IMR-90 (cell line): ENCODE data around the gene ITSN2. TPM values are rescaled to one million over a fixed set of nuclear protein-coding genes. Genes with fewer than 3 reads are reported as not detected.
A peak's percentile ranks its signal among the peaks of the same experiment; 100 is the strongest.

Experiments used
- ATAC-seq: fragments of 200-7000 bp; cut with Tn5 transposase; 2 replicates; pipeline ENCODE4 v1.9.1; 2020; ENCODE audit warnings: low read depth, mild to moderate bottlenecking, moderate library complexity
- BruUV-seq: library from RNA; stranded (reverse); fragments of 400-500 nt; replicated peaks from 2 replicates; lab custom pipeline; 2021; lab: Mats Ljungman, UMichigan
- CTCF ChIA-PET: fragments of 300-600 bp; formaldehyde crosslinking; extraction: SDS; loops from one replicate; lab custom pipeline; 2021; ENCODE audit warnings: antibody characterized with exemption; lab: Yijun Ruan, JAX
- POLR2A ChIA-PET: fragments of 300-600 bp; sonication (Branson Sonifier 250); formaldehyde crosslinking; loops from one replicate; lab custom pipeline; 2022; ENCODE audit warnings: antibody characterized with exemption; ENCODE audit not compliant: unreplicated experiment; lab: Charles Lee
- DNase-seq: peaks from one replicate; pipeline ENCODE4 v3.0.0; 2013
- H2AFZ ChIP-seq: replicated peaks from 2 replicates; pipeline ENCODE3; 2013; ENCODE audit warnings: low read length, mild to moderate bottlenecking; ENCODE audit not compliant: poor library complexity
- H2AK5ac ChIP-seq: 2 replicates; pipeline ENCODE4 v1.6.1; 2013; ENCODE audit warnings: low read depth, low read length, inconsistent platforms
- H2AK9ac ChIP-seq: replicated peaks from 2 replicates; pipeline ENCODE3; 2013; ENCODE audit warnings: mild to moderate bottlenecking, low read depth, low read length, moderate library complexity; ENCODE audit not compliant: poor library complexity
- H2BK120ac ChIP-seq: 2 replicates; pipeline ENCODE4 v1.6.1; 2013; ENCODE audit warnings: low read depth, low read length, inconsistent platforms
- H2BK15ac ChIP-seq: 3 replicates; pipeline ENCODE4 v1.6.1; 2013; ENCODE audit warnings: low read depth, low read length, inconsistent platforms
- H2BK20ac ChIP-seq: 2 replicates; pipeline ENCODE4 v1.6.1; 2013; ENCODE audit warnings: low read depth, mild to moderate bottlenecking, inconsistent platforms, low read length, moderate library complexity
- H2BK5ac ChIP-seq: 2 replicates; pipeline ENCODE4 v1.6.1; 2013; ENCODE audit warnings: mild to moderate bottlenecking, low read depth, low read length, inconsistent platforms; ENCODE audit not compliant: poor library complexity, severe bottlenecking
- H3K14ac ChIP-seq: replicated peaks from 2 replicates; pipeline ENCODE4 v1.6.1; 2013; ENCODE audit warnings: low read depth, low read length, inconsistent platforms
- H3K18ac ChIP-seq: 2 replicates; pipeline ENCODE4 v1.6.1; 2013; ENCODE audit warnings: low read depth, low read length, control low read depth
- H3K23ac ChIP-seq: 2 replicates; pipeline ENCODE4 v1.6.1; 2013; ENCODE audit warnings: low read depth, low read length, inconsistent platforms
- H3K27ac ChIP-seq: 2 replicates; pipeline ENCODE4 v1.5.1; 2013; ENCODE audit warnings: mild to moderate bottlenecking, control low read depth, low read length; ENCODE audit not compliant: insufficient read depth
- H3K27me3 ChIP-seq: 2 replicates; pipeline ENCODE4 v1.6.1; 2013; ENCODE audit warnings: low read length; ENCODE audit not compliant: control insufficient read depth, insufficient read depth
- H3K36me3 ChIP-seq: 2 replicates; pipeline ENCODE4 v1.6.1; 2013; ENCODE audit warnings: low read length, mixed read lengths; ENCODE audit not compliant: control insufficient read depth, insufficient read depth
- H3K4ac ChIP-seq: 2 replicates; pipeline ENCODE4 v1.6.1; 2013; ENCODE audit warnings: low read depth, low read length, inconsistent platforms
- H3K4me1 ChIP-seq: 2 replicates; pipeline ENCODE4 v1.6.1; 2013; ENCODE audit warnings: low read length, mixed read lengths; ENCODE audit not compliant: control insufficient read depth, insufficient read depth
- H3K4me2 ChIP-seq: 2 replicates; pipeline ENCODE4 v1.6.1; 2013; ENCODE audit warnings: low read depth, mild to moderate bottlenecking, control low read depth, low read length, moderate library complexity
- H3K4me3 ChIP-seq: 2 replicates; pipeline ENCODE4 v1.5.1; 2013; ENCODE audit warnings: low read depth, mild to moderate bottlenecking, control low read depth, low read length, moderate library complexity; ENCODE audit not compliant: insufficient read depth
- H3K56ac ChIP-seq: 2 replicates; pipeline ENCODE4 v1.6.1; 2013; ENCODE audit warnings: low read length, inconsistent platforms; ENCODE audit not compliant: insufficient read depth; ENCODE audit errors: extremely low read depth
- H3K79me1 ChIP-seq, 2 experiments: 2 replicates each; pipeline ENCODE4 v1.6.1; 2013; ENCODE audit warnings: low read length in 2 of 2, inconsistent platforms in 1 of 2, low read depth in 1 of 2
- H3K9ac ChIP-seq: 2 replicates; pipeline ENCODE4 v1.6.1; 2013; ENCODE audit warnings: low read depth, low read length, control low read depth
- H3K9me1 ChIP-seq: 2 replicates; pipeline ENCODE4 v1.6.1; 2013; ENCODE audit warnings: low read length, inconsistent platforms; ENCODE audit not compliant: insufficient read depth
- H3K9me3 ChIP-seq: 2 replicates; pipeline ENCODE4 v1.6.1; 2013; ENCODE audit warnings: low read length; ENCODE audit not compliant: control insufficient read depth, insufficient read depth
- H4K20me1 ChIP-seq: 2 replicates; pipeline ENCODE4 v1.6.1; 2013; ENCODE audit warnings: low read length, inconsistent platforms; ENCODE audit not compliant: insufficient read depth
- H4K5ac ChIP-seq: 2 replicates; pipeline ENCODE4 v1.6.1; 2013; ENCODE audit warnings: mild to moderate bottlenecking, low read depth, low read length, control low read depth
- H4K8ac ChIP-seq, 2 experiments: 2 replicates each; pipeline ENCODE4 v1.6.1; 2013; ENCODE audit warnings: low read depth in 2 of 2, low read length in 2 of 2, control low read depth in 1 of 2, inconsistent platforms in 1 of 2
- H4K91ac ChIP-seq: 2 replicates; pipeline ENCODE4 v1.6.1; 2013; ENCODE audit warnings: low read depth, low read length, inconsistent platforms; ENCODE audit not compliant: insufficient read depth
- CHD1 ChIP-seq: IDR thresholded peaks from 2 replicates; pipeline ENCODE4 v1.6.1; 2012; ENCODE audit warnings: low read depth, low read length, improper control_type of control experiment
- MAZ ChIP-seq: IDR thresholded peaks from 2 replicates; pipeline ENCODE4 v1.6.1; 2012; ENCODE audit warnings: low read depth, mild to moderate bottlenecking, low read length, improper control_type of control experiment, moderate library complexity, borderline replicate concordance
- RAD21 ChIP-seq: IDR thresholded peaks from 2 replicates; pipeline ENCODE4 v1.6.1; 2012; ENCODE audit warnings: low read length, improper control_type of control experiment
- RFX5 ChIP-seq: IDR thresholded peaks from 2 replicates; pipeline ENCODE4 v1.8.0; 2012; ENCODE audit warnings: low read depth, mild to moderate bottlenecking, low read length, moderate library complexity
- SMC3 ChIP-seq: fragments of 150-350 bp; IDR thresholded peaks from 2 replicates; pipeline ENCODE4 v1.6.1; 2016; ENCODE audit warnings: low read depth, mild to moderate bottlenecking, antibody characterized with exemption, low read length, moderate library complexity
- whole genome bisulfite sequencing, 2 experiments: methylation state at CpG; one replicate each; pipeline versions ENCODE4 v1.1.5 to v1.1.7; 2013; ENCODE audit warnings: missing lambda C conversion rate in 2 of 2; ENCODE audit not compliant: insufficient read length in 1 of 2; ENCODE audit errors: extremely low coverage in 2 of 2; 5-methylcytosine and 5-hydroxymethylcytosine counted together
- dilution Hi-C: fragments of 300-500 bp; cut with HindIII; formaldehyde crosslinking; loops from one replicate; pipeline ENCODE4 v1.14.3; 2018; ENCODE audit warnings: low sequenced_read_pairs; ENCODE audit not compliant: unreplicated experiment
- in situ Hi-C: fragments of 300-500 bp; cut with MboI; formaldehyde crosslinking; loops from 3 replicates; pipeline ENCODE4 v1.14.3; 2019; ENCODE audit warnings: low sequenced_read_pairs, inconsistent platforms, mixed read lengths
- intact Hi-C: fragments of 100-400 bp; cut with micrococcal nuclease; formaldehyde crosslinking; loops from 2 replicates; pipeline ENCODE4 v1.10.0; 2022
- polyA plus RNA-seq, 3 experiments: library from polyadenylated mRNA; depleted of rRNA; stranded (reverse); fragments of >200 nt; gene quantifications; 2 replicates each; pipeline ENCODE4 v1.2.3, GENCODE V29; 2012; ENCODE audit warnings: low replicate concordance in 1 of 3
- total RNA-seq: library from RNA; depleted of rRNA; stranded (reverse); fragments of >200 nt; gene quantifications from 2 replicates; pipeline ENCODE4 v1.2.3, GENCODE V29; 2012
- TF ChIP-seq, protein P1 (sequence below): conservative IDR thresholded peaks from 2 replicates; pipeline ENCODE4 v1.5.1; 2012; ENCODE audit warnings: mild to moderate bottlenecking, low read depth, low read length, improper control_type of control experiment

The ITSN2 gene
- total and polyA plus RNA-seq, 2 of the 4 experiments (the other 2 are of a cell fraction) = 10.7 to 17.2 TPM

DNA sequence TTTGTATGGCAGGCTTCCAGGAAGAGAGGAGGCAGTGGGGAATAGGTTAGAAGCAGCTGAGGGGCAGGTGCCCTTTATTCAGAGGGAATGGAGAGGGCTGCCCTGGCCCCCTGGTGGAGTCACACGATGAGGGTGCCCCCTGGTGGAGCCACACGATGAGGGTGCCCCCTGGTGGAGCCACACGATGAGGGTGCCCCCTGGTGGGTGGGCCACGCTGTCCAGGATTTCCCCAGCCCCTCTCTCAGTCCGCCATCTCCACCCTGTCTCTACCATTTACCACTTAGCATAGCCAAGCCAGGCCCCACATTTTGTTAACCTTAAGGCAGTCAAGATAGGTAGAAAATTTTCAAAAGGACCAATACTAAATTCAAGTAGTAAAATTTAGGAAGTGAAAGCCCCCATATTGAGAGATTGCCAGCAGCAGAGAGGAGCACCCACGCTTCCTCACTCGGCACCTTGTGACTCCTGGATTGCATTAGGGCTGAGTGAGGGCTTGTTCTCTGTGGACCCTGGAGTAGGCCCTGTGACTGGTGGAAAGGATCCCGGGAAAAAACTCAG lies 195.8 kb downstream of the ITSN2 start:
- no peak overlapping the region for H3K18ac ChIP-seq
- no peaks in the 10 kb centered on the region for H3K79me1 ChIP-seq
- DNase-seq = no peak
- no peaks in the 10 kb centered on the region for H3K4me1 ChIP-seq
- no peaks in the 10 kb centered on the region; the same call in 1 of the 2 replicates for H3K9me1 ChIP-seq
- H4K8ac ChIP-seq = no peak overlapping the region
- H3K9me3 ChIP-seq = no peaks in the 10 kb centered on the region
- H2AFZ ChIP-seq = no peak overlapping the region
- ChIA-PET CTCF (no interaction called here), POLR2A (no interaction called here)
- no peak overlapping the region for H4K5ac ChIP-seq
- peak; percentile 46 for ATAC-seq
- no peak overlapping the region for H3K27ac ChIP-seq
- no peak overlapping the region for H3K14ac ChIP-seq
- no peaks in the 10 kb centered on the region for H3K36me3 ChIP-seq
- in situ Hi-C loops (no loop called here), dilution Hi-C loops (no loop called here), intact Hi-C loops (no loop called here)
- no peak overlapping the region for H3K4me3 ChIP-seq
- H2BK15ac ChIP-seq = no peak overlapping the region
- H2AK9ac ChIP-seq = no peak overlapping the region
- no peaks in the 10 kb centered on the region for H4K20me1 ChIP-seq
- no CpG with 5 or more reads among the region's 8 CpGs for WGBS, 2 experiments
- H3K4me2 ChIP-seq = no peak overlapping the region
- no peak overlapping the region for H3K23ac ChIP-seq
- H2BK5ac ChIP-seq = no peak overlapping the region
- no peak overlapping the region for H3K4ac ChIP-seq
- no peak overlapping the region for H2AK5ac ChIP-seq
- BruUV-seq = no TSS peak
- H3K9ac ChIP-seq = no peak overlapping the region
- no peak overlapping the region for H2BK120ac ChIP-seq
- TF ChIP-seq RFX5 (no peak), CHD1 (no peak), MAZ (no peak), SMC3 (peak; percentile 59), RAD21 (peak; percentile 56)
- TF ChIP-seq, protein P1, sequence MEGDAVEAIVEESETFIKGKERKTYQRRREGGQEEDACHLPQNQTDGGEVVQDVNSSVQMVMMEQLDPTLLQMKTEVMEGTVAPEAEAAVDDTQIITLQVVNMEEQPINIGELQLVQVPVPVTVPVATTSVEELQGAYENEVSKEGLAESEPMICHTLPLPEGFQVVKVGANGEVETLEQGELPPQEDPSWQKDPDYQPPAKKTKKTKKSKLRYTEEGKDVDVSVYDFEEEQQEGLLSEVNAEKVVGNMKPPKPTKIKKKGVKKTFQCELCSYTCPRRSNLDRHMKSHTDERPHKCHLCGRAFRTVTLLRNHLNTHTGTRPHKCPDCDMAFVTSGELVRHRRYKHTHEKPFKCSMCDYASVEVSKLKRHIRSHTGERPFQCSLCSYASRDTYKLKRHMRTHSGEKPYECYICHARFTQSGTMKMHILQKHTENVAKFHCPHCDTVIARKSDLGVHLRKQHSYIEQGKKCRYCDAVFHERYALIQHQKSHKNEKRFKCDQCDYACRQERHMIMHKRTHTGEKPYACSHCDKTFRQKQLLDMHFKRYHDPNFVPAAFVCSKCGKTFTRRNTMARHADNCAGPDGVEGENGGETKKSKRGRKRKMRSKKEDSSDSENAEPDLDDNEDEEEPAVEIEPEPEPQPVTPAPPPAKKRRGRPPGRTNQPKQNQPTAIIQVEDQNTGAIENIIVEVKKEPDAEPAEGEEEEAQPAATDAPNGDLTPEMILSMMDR = peak; percentile 76
- no peak overlapping the region for H4K91ac ChIP-seq
- no peaks in the 10 kb centered on the region; the same call in 1 of the 2 replicates for H3K27me3 ChIP-seq
- no peak overlapping the region for H2BK20ac ChIP-seq
- H3K56ac ChIP-seq = no peak overlapping the region
